OCI-LY7 (cell line): Measurements from ENCODE around the gene CETN2.

ENCODE experiments used
- EZH2phosphoT487 ChIP-seq: fragments of 200-600 bp; sonication (generic); IDR thresholded peaks from 2 replicates; pipeline ENCODE4 v1.6.1; 2018; ENCODE audit warnings: low read depth, borderline replicate concordance, mild to moderate bottlenecking, mixed run types, antibody characterized with exemption, low read length, moderate library complexity, mixed read lengths
- TF ChIP-seq, protein P1 (sequence below): fragments of 200-600 bp; sonication (generic); conservative IDR thresholded peaks from 2 replicates; pipeline ENCODE4 v1.5.1; 2014; ENCODE audit warnings: mild to moderate bottlenecking, antibody characterized with exemption, low read length, moderate library complexity, mixed read lengths

DNA sequence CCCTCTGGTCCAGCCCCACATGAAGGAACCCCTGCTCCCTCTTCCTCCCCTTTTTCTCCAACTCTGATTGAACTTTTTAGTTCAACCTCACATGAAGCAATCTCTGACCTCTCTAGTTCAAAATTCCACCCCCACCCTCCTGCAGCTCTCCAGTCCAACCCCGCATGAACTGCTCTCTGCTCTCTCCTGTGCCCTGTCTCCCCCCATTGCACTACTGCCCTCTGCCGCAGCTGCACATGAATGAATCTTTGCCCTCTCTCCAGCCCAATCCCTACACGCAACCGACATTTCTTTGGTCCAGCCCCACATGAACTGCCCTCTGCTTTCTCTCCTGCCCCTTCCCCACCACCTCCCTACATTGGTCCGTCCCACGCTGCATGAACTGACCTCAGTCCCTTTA lies 6.9 kb downstream of the CETN2 start:
- no peak for TF ChIP-seq EZH2phosphoT487
- TF ChIP-seq, protein P1, sequence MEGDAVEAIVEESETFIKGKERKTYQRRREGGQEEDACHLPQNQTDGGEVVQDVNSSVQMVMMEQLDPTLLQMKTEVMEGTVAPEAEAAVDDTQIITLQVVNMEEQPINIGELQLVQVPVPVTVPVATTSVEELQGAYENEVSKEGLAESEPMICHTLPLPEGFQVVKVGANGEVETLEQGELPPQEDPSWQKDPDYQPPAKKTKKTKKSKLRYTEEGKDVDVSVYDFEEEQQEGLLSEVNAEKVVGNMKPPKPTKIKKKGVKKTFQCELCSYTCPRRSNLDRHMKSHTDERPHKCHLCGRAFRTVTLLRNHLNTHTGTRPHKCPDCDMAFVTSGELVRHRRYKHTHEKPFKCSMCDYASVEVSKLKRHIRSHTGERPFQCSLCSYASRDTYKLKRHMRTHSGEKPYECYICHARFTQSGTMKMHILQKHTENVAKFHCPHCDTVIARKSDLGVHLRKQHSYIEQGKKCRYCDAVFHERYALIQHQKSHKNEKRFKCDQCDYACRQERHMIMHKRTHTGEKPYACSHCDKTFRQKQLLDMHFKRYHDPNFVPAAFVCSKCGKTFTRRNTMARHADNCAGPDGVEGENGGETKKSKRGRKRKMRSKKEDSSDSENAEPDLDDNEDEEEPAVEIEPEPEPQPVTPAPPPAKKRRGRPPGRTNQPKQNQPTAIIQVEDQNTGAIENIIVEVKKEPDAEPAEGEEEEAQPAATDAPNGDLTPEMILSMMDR = no peak
